Spleen (tissue), 11 donors: ENCODE data around the gene LRRC8E. TPM values are rescaled to one million over a fixed set of nuclear protein-coding genes. Genes with fewer than 3 reads are reported as not detected.

Experiments used
- DNase-seq: peaks from one replicate; pipeline ENCODE4 v3.0.0-alpha.2; 2020
- H3K27ac ChIP-seq, 8 donors: fragments of 200-600 bp; sonication (generic) in 7 of 8; 1 replicate in 4 of 8; 2 replicates in 4 of 8; pipeline versions ENCODE4 v1.5.0 to v1.8.0; 2016 to 2021; ENCODE audit warnings: inconsistent platforms in 4 of 8, mild to moderate bottlenecking in 4 of 8, moderate library complexity in 1 of 8
- H3K27me3 ChIP-seq, 7 donors: fragments of 200-600 bp; sonication (generic) in 6 of 7; replicated peaks in 1 of 7; 1 replicate in 4 of 7; 2 replicates in 3 of 7; pipeline versions ENCODE4 v1.5.0 to v1.8.0; 2016 to 2021; ENCODE audit warnings: inconsistent platforms in 3 of 7, mild to moderate bottlenecking in 1 of 7
- H3K36me3 ChIP-seq, 6 donors: fragments of 200-600 bp; sonication (generic) in 5 of 6; 1 replicate in 4 of 6; 2 replicates in 2 of 6; pipeline versions ENCODE4 v1.5.0 to v1.8.0; 2016 to 2021; ENCODE audit warnings: inconsistent platforms in 2 of 6
- H3K4me1 ChIP-seq, 6 donors: fragments of 200-600 bp; sonication (generic) in 5 of 6; 1 replicate in 3 of 6; 2 replicates in 3 of 6; pipeline versions ENCODE4 v1.5.0 to v1.8.0; 2016 to 2021; ENCODE audit warnings: inconsistent platforms in 3 of 6
- H3K4me3 ChIP-seq, 8 donors: fragments of 200-600 bp; sonication (generic) in 7 of 8; 1 replicate in 4 of 8; 2 replicates in 4 of 8; pipeline versions ENCODE4 v1.5.0 to v1.8.0; 2016 to 2021; ENCODE audit warnings: inconsistent platforms in 4 of 8, mild to moderate bottlenecking in 4 of 8, moderate library complexity in 2 of 8
- H3K9me3 ChIP-seq, 8 donors: fragments of 200-600 bp; sonication (generic) in 7 of 8; 1 replicate in 4 of 8; 2 replicates in 4 of 8; pipeline versions ENCODE4 v1.5.0 to v1.8.0; 2016 to 2021; ENCODE audit warnings: inconsistent platforms in 4 of 8
- POLR2A ChIP-seq, 3 donors: fragments of 450-650 bp; IDR thresholded peaks; one replicate each; pipeline ENCODE4 v1.5.1; 2017; ENCODE audit warnings: antibody characterized with exemption in 3 of 3, mild to moderate bottlenecking in 1 of 3
- POLR2AphosphoS5 ChIP-seq, 3 donors: sonication (generic); formaldehyde crosslinking; IDR thresholded peaks; one replicate each; pipeline ENCODE4 v1.5.1; 2017; ENCODE audit warnings: antibody characterized with exemption in 3 of 3
- WGBS, 5 donors: extraction: QIAGEN DNeasy Blood & Tissue Kit in 3 of 5; methylation state at CpG; one replicate each; pipeline versions ENCODE4 v1.1.5 to v1.1.7; 2013 to 2018; 5-methylcytosine and 5-hydroxymethylcytosine counted together
- intact Hi-C: fragments of 100-400 bp; cut with DNase I; formaldehyde crosslinking; loops from one replicate; pipeline ENCODE4 v1.15.0; 2023; ENCODE audit warnings: low total_unique reads
- polyA plus RNA-seq, 3 donors: library from polyadenylated mRNA; stranded (reverse); fragments of 200-250 nt; gene quantifications; one replicate each; pipeline ENCODE4 v1.2.1, GENCODE V29; 2013
- total RNA-seq, 7 donors: library from RNA; depleted of rRNA in 3 of 7; stranded (reverse); fragments of >200 nt in 3 of 7; fragmentation: NEBNext Ultra II Directional in 4 of 7; extraction: Animal tissue kit (Norgen Biotek cat#: 25700) in 4 of 7; gene quantifications; one replicate each; pipeline versions ENCODE4 v1.1.0 to v1.2.1, GENCODE V29; 2016 to 2021
- TF ChIP-seq, protein P1 (sequence below), 11 experiments: fragments of 200-600 bp in 7 of 11; fragments of 450-650 bp in 4 of 11; sonication (generic) in 4 of 11; IDR thresholded peaks in 8 of 11; conservative IDR thresholded peaks in 3 of 11; 1 replicate in 7 of 11; 2 replicates in 4 of 11; pipeline versions ENCODE4 v1.4.0 to v1.8.0; 2016 to 2021; ENCODE audit warnings: antibody characterized with exemption in 11 of 11, inconsistent platforms in 4 of 11, mild to moderate bottlenecking in 1 of 11
- donor health status: healthy with polysubstance abuse.
- donor health status: DM: no; HTN: no; CAD: no; lungs with moderate emphysema.
- donor health status: DM: no; HTN: no; CAD: no.
- donor health status: Bipolar disorder and iron deficiency.
- donor health status: healthy.
- donor health status: DM: no; HTN: no; CAD: no.
- donor health status: DM: yes; HTN: yes; CAD: no.

The LRRC8E gene
- total and polyA plus RNA-seq, 10 donors: 0.08 to 0.37 TPM; not detected in 8

GRCh38 chr19:7842661-7843294 lies 45.5 kb upstream of the LRRC8E start:
- no peaks in the 10 kb centered on the region for H3K27me3 ChIP-seq
- DNase-seq: no peak
- H3K27ac ChIP-seq: no peak overlapping the region
- intact Hi-C loops: no loop called here
- no peak overlapping the region for H3K4me3 ChIP-seq
- peaks cover 0 to 9% (median 0%) of the 10 kb centered on the region in 6 donors for H3K4me1 ChIP-seq
- H3K36me3 ChIP-seq: peaks cover 0 to 3% (median 0%) of the 10 kb centered on the region in 6 donors
- H3K9me3 ChIP-seq: no peaks in the 10 kb centered on the region
- 94 to 98% (median 96%) methylated on average over 12 of the region's 12 CpGs for WGBS, 5 donors
- no peak for TF ChIP-seq POLR2AphosphoS5 (IDR thresholded peaks at IDR 0.05)

- no peak for TF ChIP-seq POLR2A (IDR thresholded peaks at IDR 0.05)
- no peak for TF ChIP-seq POLR2AphosphoS5 (IDR thresholded peaks at IDR 0.05)
- TF ChIP-seq, protein P1, sequence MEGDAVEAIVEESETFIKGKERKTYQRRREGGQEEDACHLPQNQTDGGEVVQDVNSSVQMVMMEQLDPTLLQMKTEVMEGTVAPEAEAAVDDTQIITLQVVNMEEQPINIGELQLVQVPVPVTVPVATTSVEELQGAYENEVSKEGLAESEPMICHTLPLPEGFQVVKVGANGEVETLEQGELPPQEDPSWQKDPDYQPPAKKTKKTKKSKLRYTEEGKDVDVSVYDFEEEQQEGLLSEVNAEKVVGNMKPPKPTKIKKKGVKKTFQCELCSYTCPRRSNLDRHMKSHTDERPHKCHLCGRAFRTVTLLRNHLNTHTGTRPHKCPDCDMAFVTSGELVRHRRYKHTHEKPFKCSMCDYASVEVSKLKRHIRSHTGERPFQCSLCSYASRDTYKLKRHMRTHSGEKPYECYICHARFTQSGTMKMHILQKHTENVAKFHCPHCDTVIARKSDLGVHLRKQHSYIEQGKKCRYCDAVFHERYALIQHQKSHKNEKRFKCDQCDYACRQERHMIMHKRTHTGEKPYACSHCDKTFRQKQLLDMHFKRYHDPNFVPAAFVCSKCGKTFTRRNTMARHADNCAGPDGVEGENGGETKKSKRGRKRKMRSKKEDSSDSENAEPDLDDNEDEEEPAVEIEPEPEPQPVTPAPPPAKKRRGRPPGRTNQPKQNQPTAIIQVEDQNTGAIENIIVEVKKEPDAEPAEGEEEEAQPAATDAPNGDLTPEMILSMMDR (IDR thresholded peaks at IDR 0.05 in 8 of 11, conservative IDR thresholded peaks at IDR 0.05 in 3 of 11): no peak
- intact Hi-C loops: no loop called here
- 90 to 97% (median 93%) methylated on average over 6 of the region's 6 CpGs for WGBS, 5 donors
- H3K27ac ChIP-seq: no peak overlapping the region
- H3K4me3 ChIP-seq: no peak overlapping the region
- peaks cover 0 to 7% (median 0%) of the 10 kb centered on the region in 6 donors for H3K36me3 ChIP-seq
- DNase-seq: no peak
- H3K4me1 ChIP-seq: peaks cover 0 to 9% (median 0%) of the 10 kb centered on the region in 6 donors
- H3K9me3 ChIP-seq: no peaks in the 10 kb centered on the region
- H3K27me3 ChIP-seq: no peaks in the 10 kb centered on the region
Measured at GRCh38 chr19:7843521-7843920, 44.8 kb upstream of the LRRC8E start.

- H3K4me3 ChIP-seq: no peak overlapping the region
- intact Hi-C loops: no loop called here
- no peak for DNase-seq
- TF ChIP-seq, protein P1 (IDR thresholded peaks at IDR 0.05 in 8 of 11, conservative IDR thresholded peaks at IDR 0.05 in 3 of 11): no peak
- TF ChIP-seq POLR2AphosphoS5 (IDR thresholded peaks at IDR 0.05) (no peak), POLR2A (IDR thresholded peaks at IDR 0.05) (no peak)
- no peak overlapping the region for H3K27ac ChIP-seq
- H3K36me3 ChIP-seq: peaks cover 0 to 16% (median 0%) of the 10 kb centered on the region in 6 donors
- H3K4me1 ChIP-seq: peaks cover 0 to 9% (median 0%) of the 10 kb centered on the region in 6 donors
- no peaks in the 10 kb centered on the region for H3K9me3 ChIP-seq
- no peaks in the 10 kb centered on the region for H3K27me3 ChIP-seq
- WGBS, 5 donors: 90 to 94% (median 93%) methylated on average over 5 of the region's 5 CpGs; no CpG with 5 or more reads in 1 of the 5 donors
Measured at GRCh38 chr19:7844405-7844804, 43.9 kb upstream of the LRRC8E start.

GRCh38 chr19:7844951-7845350 lies 43.4 kb upstream of the LRRC8E start:
- Histone ChIP-seq H3K36me3 (peaks cover 0 to 22% (median 0%) of the 10 kb centered on the region in 6 donors), H3K27ac (no peak overlapping the region), H3K27me3 (no peaks in the 10 kb centered on the region), H3K4me3 (no peak overlapping the region), H3K4me1 (peaks cover 0 to 9% (median 0%) of the 10 kb centered on the region in 6 donors), H3K9me3 (no peaks in the 10 kb centered on the region)
- DNase-seq: no peak
- 58 to 84% (median 79%) methylated on average over 3 to 10 of the region's 10 CpGs for WGBS, 5 donors
- intact Hi-C loops: no loop called here
- no peak for TF ChIP-seq POLR2AphosphoS5 (IDR thresholded peaks at IDR 0.05)
- TF ChIP-seq, protein P1 (IDR thresholded peaks at IDR 0.05 in 8 of 11, conservative IDR thresholded peaks at IDR 0.05 in 3 of 11): no peak
- TF ChIP-seq POLR2A (IDR thresholded peaks at IDR 0.05): no peak
